WTC11 (cell line): ENCODE results near the gene HDAC5. TPM values are rescaled to one million over a fixed set of nuclear protein-coding genes. Genes with fewer than 3 reads are reported as not detected.

Experiments used
- ATAC-seq: fragments of 200-7000 bp; cut with Tn5 transposase; 2 replicates; pipeline ENCODE4 v1.10.0; 2021; ENCODE audit warnings: mild to moderate bottlenecking, moderate library complexity
- CTCF ChIA-PET: fragments of 300-600 bp; sonication (Branson Sonifier 250); formaldehyde crosslinking; loops from one replicate; lab custom pipeline; 2021; ENCODE audit warnings: antibody characterized with exemption; lab: Charles Lee
- POLR2A ChIA-PET: fragments of 350-600 bp; sonication (Branson Sonifier 250); formaldehyde crosslinking; loops from one replicate; lab custom pipeline; 2021; ENCODE audit warnings: antibody characterized with exemption; lab: Charles Lee
- DNase-seq: peaks from one replicate; pipeline ENCODE4 v3.0.0; 2021; ENCODE audit warnings: low spot score
- H3K27ac Mint-ChIP-seq: 2 replicates; pipeline ENCODE4 v1.8.0; 2021; ENCODE audit warnings: mixed read lengths
- H3K27me3 Mint-ChIP-seq: 2 replicates; pipeline ENCODE4 v1.8.0; 2021; ENCODE audit warnings: low read depth, mild to moderate bottlenecking, moderate library complexity, mixed read lengths
- H3K36me3 Mint-ChIP-seq: 2 replicates; pipeline ENCODE4 v1.8.0; 2021; ENCODE audit warnings: mixed read lengths
- H3K4me1 Mint-ChIP-seq: 2 replicates; pipeline ENCODE4 v1.8.0; 2022; ENCODE audit warnings: mixed read lengths
- H3K4me3 Mint-ChIP-seq: 2 replicates; pipeline ENCODE4 v1.8.0; 2021; ENCODE audit warnings: mild to moderate bottlenecking, moderate library complexity, mixed read lengths
- H3K9me3 Mint-ChIP-seq: 2 replicates; pipeline ENCODE4 v1.8.0; 2021; ENCODE audit warnings: mixed read lengths
- ATF1 ChIP-seq: sonication (generic); formaldehyde crosslinking; IDR thresholded peaks from 2 replicates; pipeline ENCODE4 v1.8.1; 2023; ENCODE audit warnings: mild to moderate bottlenecking, moderate library complexity, missing genetic modification reagents
- CBFB ChIP-seq: sonication (generic); formaldehyde crosslinking; IDR thresholded peaks from 2 replicates; pipeline ENCODE4 v1.8.1; 2022; ENCODE audit warnings: mild to moderate bottlenecking, low read depth, missing genetic modification reagents
- CREB1 ChIP-seq: sonication (generic); formaldehyde crosslinking; IDR thresholded peaks from 2 replicates; pipeline ENCODE4 v1.8.0; 2023; ENCODE audit warnings: mild to moderate bottlenecking, missing genetic modification reagents
- CREM ChIP-seq: sonication (generic); formaldehyde crosslinking; IDR thresholded peaks from 2 replicates; pipeline ENCODE4 v1.8.1; 2022; ENCODE audit warnings: mild to moderate bottlenecking, missing genetic modification reagents, moderate library complexity
- ELF4 ChIP-seq: sonication (generic); formaldehyde crosslinking; IDR thresholded peaks from 2 replicates; pipeline ENCODE4 v1.8.1; 2022; ENCODE audit warnings: low read depth, mild to moderate bottlenecking, moderate library complexity, missing genetic modification reagents
- GABPB1 ChIP-seq: sonication (generic); formaldehyde crosslinking; IDR thresholded peaks from 2 replicates; pipeline ENCODE4 v1.8.1; 2023; ENCODE audit warnings: mild to moderate bottlenecking, missing genetic modification reagents
- GTF2I ChIP-seq: fragments of 250-450 bp; sonication (Bioruptor Pico); conservative IDR thresholded peaks from 2 replicates; pipeline ENCODE4 v1.4.0; 2021; ENCODE audit warnings: mild to moderate bottlenecking
- JAZF1 ChIP-seq: fragments of 250-450 bp; sonication (Bioruptor Pico); IDR thresholded peaks from 2 replicates; pipeline ENCODE4 v1.9.0; 2021; ENCODE audit warnings: moderate library complexity, mild to moderate bottlenecking, inconsistent platforms
- NFE2L1 ChIP-seq: sonication (generic); formaldehyde crosslinking; IDR thresholded peaks from 2 replicates; pipeline ENCODE4 v1.8.1; 2023; ENCODE audit warnings: missing genetic modification reagents
- RORB ChIP-seq: fragments of 250-450 bp; sonication (Bioruptor Pico); IDR thresholded peaks from 2 replicates; pipeline ENCODE4 v1.9.0; 2021; ENCODE audit warnings: mild to moderate bottlenecking
- SP1 ChIP-seq: sonication (generic); formaldehyde crosslinking; conservative IDR thresholded peaks from 2 replicates; pipeline ENCODE4 v1.8.1; 2022; ENCODE audit warnings: missing genetic modification reagents
- TEAD1 ChIP-seq: sonication (generic); formaldehyde crosslinking; IDR thresholded peaks from 2 replicates; pipeline ENCODE4 v1.8.0; 2022; ENCODE audit warnings: mild to moderate bottlenecking, missing genetic modification reagents
- ZBTB21 ChIP-seq: sonication (generic); formaldehyde crosslinking; IDR thresholded peaks from 2 replicates; pipeline ENCODE4 v1.8.1; 2023; ENCODE audit warnings: mild to moderate bottlenecking, missing genetic modification reagents, borderline replicate concordance
- ZNF121 ChIP-seq: sonication (generic); formaldehyde crosslinking; IDR thresholded peaks from 2 replicates; pipeline ENCODE4 v1.8.0; 2023; ENCODE audit warnings: missing genetic modification reagents
- ZNF416 ChIP-seq: fragments of 250-450 bp; sonication (Bioruptor Pico); IDR thresholded peaks from 2 replicates; pipeline ENCODE4 v1.9.0; 2021; ENCODE audit warnings: mild to moderate bottlenecking, inconsistent platforms
- total RNA-seq: library from RNA; stranded (reverse); gene quantifications from 3 replicates; pipeline ENCODE4 v1.2.3, GENCODE V29; 2021
- TF ChIP-seq, protein P1 (sequence below): sonication (generic); formaldehyde crosslinking; IDR thresholded peaks from 2 replicates; pipeline ENCODE4 v1.8.1; 2022; ENCODE audit warnings: mild to moderate bottlenecking, missing genetic modification reagents, moderate library complexity, borderline replicate concordance
- TF ChIP-seq, protein P2 (sequence below): fragments of 250-450 bp; sonication (Bioruptor Pico); IDR thresholded peaks from 2 replicates; pipeline ENCODE4 v1.9.0; 2021; ENCODE audit warnings: mild to moderate bottlenecking
- TF ChIP-seq, protein P3 (sequence below): fragments of 250-450 bp; sonication (Bioruptor Pico); IDR thresholded peaks from 2 replicates; pipeline ENCODE4 v1.8.0; 2021; ENCODE audit warnings: mild to moderate bottlenecking
- TF ChIP-seq, protein P4 (sequence below): sonication (generic); formaldehyde crosslinking; IDR thresholded peaks from 2 replicates; pipeline ENCODE4 v1.8.1; 2023; ENCODE audit warnings: mild to moderate bottlenecking, moderate library complexity, missing genetic modification reagents
- TF ChIP-seq, protein P5 (sequence below): sonication (generic); formaldehyde crosslinking; IDR thresholded peaks from 2 replicates; pipeline ENCODE4 v1.8.0; 2023; ENCODE audit warnings: missing genetic modification reagents, mild to moderate bottlenecking, borderline replicate concordance

HDAC5 gene
- total RNA-seq, 1 experiment from 2014 or later = 61.6 TPM

DNA sequence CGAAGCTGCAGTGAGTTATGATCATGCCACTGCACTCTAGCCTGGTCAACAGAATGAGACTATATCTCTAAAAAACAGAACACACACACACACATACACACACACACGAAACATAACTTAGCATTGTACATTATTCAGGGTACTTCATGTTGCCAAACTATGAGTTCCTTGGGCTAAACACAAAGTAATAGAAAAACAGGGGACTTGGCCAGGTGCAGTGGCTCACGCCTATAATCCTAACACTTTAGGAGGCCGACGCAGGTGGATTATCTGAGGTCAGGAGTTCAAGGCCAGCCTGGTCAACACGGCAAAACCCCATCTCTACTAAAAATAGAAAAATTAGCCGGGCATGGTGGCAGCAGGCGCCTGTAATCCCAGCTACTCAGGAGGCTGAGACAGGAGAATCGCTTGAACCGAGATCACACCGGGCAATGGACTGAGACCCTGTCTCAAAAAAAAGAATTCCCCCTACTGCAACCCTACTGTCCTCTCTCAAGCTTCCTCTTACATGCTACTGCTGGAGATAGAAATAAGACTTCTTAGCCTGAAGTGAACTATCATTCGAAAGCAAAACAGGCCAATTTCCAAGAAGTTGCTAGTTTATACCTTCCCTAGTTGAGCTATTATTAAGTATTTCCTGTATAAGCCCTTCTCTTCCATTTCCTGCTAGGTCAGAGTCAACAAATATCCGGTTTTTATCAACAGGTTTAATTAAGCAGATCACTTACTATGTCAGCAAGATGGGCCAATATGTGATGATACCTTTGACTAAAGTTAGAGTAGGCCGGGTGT is 64.1 kb downstream of the HDAC5 start:
- no peaks in the 10 kb centered on the region for H3K27me3 Mint-ChIP-seq
- no peaks in the 10 kb centered on the region for H3K9me3 Mint-ChIP-seq
- H3K27ac Mint-ChIP-seq = no peak overlapping the region
- DNase-seq (no peak), ATAC-seq (no peak)
- no peak for TF ChIP-seq TEAD1 (CRISPR knock-in tag)
- TF ChIP-seq, protein P1, sequence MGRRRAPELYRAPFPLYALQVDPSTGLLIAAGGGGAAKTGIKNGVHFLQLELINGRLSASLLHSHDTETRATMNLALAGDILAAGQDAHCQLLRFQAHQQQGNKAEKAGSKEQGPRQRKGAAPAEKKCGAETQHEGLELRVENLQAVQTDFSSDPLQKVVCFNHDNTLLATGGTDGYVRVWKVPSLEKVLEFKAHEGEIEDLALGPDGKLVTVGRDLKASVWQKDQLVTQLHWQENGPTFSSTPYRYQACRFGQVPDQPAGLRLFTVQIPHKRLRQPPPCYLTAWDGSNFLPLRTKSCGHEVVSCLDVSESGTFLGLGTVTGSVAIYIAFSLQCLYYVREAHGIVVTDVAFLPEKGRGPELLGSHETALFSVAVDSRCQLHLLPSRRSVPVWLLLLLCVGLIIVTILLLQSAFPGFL (CRISPR knock-in tag) = no peak
- no peak for TF ChIP-seq RORB
- TF ChIP-seq, protein P2, sequence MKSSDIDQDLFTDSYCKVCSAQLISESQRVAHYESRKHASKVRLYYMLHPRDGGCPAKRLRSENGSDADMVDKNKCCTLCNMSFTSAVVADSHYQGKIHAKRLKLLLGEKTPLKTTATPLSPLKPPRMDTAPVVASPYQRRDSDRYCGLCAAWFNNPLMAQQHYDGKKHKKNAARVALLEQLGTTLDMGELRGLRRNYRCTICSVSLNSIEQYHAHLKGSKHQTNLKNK = no peak
- TF ChIP-seq, protein P3, sequence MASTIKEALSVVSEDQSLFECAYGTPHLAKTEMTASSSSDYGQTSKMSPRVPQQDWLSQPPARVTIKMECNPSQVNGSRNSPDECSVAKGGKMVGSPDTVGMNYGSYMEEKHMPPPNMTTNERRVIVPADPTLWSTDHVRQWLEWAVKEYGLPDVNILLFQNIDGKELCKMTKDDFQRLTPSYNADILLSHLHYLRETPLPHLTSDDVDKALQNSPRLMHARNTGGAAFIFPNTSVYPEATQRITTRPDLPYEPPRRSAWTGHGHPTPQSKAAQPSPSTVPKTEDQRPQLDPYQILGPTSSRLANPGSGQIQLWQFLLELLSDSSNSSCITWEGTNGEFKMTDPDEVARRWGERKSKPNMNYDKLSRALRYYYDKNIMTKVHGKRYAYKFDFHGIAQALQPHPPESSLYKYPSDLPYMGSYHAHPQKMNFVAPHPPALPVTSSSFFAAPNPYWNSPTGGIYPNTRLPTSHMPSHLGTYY = no peak
- TF ChIP-seq ZNF416 = no peak
- TF ChIP-seq, protein P4, sequence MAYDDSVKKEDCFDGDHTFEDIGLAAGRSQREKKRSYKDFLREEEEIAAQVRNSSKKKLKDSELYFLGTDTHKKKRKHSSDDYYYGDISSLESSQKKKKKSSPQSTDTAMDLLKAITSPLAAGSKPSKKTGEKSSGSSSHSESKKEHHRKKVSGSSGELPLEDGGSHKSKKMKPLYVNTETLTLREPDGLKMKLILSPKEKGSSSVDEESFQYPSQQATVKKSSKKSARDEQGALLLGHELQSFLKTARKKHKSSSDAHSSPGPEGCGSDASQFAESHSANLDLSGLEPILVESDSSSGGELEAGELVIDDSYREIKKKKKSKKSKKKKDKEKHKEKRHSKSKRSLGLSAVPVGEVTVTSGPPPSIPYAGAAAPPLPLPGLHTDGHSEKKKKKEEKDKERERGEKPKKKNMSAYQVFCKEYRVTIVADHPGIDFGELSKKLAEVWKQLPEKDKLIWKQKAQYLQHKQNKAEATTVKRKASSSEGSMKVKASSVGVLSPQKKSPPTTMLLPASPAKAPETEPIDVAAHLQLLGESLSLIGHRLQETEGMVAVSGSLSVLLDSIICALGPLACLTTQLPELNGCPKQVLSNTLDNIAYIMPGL (CRISPR knock-in tag) = no peak
- TF ChIP-seq NFE2L1 (CRISPR knock-in tag) = no peak
- TF ChIP-seq GTF2I (CRISPR knock-in tag) = no peak
- TF ChIP-seq, protein P5, sequence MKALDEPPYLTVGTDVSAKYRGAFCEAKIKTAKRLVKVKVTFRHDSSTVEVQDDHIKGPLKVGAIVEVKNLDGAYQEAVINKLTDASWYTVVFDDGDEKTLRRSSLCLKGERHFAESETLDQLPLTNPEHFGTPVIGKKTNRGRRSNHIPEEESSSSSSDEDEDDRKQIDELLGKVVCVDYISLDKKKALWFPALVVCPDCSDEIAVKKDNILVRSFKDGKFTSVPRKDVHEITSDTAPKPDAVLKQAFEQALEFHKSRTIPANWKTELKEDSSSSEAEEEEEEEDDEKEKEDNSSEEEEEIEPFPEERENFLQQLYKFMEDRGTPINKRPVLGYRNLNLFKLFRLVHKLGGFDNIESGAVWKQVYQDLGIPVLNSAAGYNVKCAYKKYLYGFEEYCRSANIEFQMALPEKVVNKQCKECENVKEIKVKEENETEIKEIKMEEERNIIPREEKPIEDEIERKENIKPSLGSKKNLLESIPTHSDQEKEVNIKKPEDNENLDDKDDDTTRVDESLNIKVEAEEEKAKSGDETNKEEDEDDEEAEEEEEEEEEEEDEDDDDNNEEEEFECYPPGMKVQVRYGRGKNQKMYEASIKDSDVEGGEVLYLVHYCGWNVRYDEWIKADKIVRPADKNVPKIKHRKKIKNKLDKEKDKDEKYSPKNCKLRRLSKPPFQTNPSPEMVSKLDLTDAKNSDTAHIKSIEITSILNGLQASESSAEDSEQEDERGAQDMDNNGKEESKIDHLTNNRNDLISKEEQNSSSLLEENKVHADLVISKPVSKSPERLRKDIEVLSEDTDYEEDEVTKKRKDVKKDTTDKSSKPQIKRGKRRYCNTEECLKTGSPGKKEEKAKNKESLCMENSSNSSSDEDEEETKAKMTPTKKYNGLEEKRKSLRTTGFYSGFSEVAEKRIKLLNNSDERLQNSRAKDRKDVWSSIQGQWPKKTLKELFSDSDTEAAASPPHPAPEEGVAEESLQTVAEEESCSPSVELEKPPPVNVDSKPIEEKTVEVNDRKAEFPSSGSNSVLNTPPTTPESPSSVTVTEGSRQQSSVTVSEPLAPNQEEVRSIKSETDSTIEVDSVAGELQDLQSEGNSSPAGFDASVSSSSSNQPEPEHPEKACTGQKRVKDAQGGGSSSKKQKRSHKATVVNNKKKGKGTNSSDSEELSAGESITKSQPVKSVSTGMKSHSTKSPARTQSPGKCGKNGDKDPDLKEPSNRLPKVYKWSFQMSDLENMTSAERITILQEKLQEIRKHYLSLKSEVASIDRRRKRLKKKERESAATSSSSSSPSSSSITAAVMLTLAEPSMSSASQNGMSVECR = no peak
- no peak for TF ChIP-seq ZBTB21 (CRISPR knock-in tag)
- no peak for TF ChIP-seq ELF4 (CRISPR knock-in tag)
- no peak for TF ChIP-seq GABPB1
- no peak for TF ChIP-seq ZNF121
- TF ChIP-seq CREM (CRISPR knock-in tag) = no peak
- no peak for TF ChIP-seq SP1 (CRISPR knock-in tag)
- TF ChIP-seq ATF1 (CRISPR knock-in tag) = no peak
- TF ChIP-seq CREB1 (CRISPR knock-in tag) = no peak
- TF ChIP-seq JAZF1 (CRISPR knock-in tag) = no peak
- TF ChIP-seq CBFB (CRISPR knock-in tag) = no peak
- CTCF ChIA-PET = no interaction called here
- POLR2A ChIA-PET = interaction anchor here (0.7 kb wide), 1 partner anchor 11 kb away, joined by 4 read pairs; the partner anchor contains the start of gene G6PC3
- peaks cover 62% of the 10 kb centered on the region for H3K36me3 Mint-ChIP-seq
- H3K4me3 Mint-ChIP-seq = no peak overlapping the region
- peaks cover 15% of the 10 kb centered on the region for H3K4me1 Mint-ChIP-seq
